HepG2 (cell line): ENCODE results near the gene RAMP1. TPM values are rescaled to one million over a fixed set of nuclear protein-coding genes. Genes with fewer than 3 reads are reported as not detected.

ENCODE experiments used
- ATAC-seq: fragments of 200-7000 bp; cut with Tn5 transposase; 3 replicates; pipeline ENCODE4 v1.9.1; 2020; ENCODE audit warnings: mild to moderate bottlenecking, moderate library complexity
- BruUV-seq: library from RNA; stranded (reverse); fragments of 400-500 nt; replicated peaks from 2 replicates; lab custom pipeline; 2021; lab: Mats Ljungman, UMichigan
- CTCF ChIA-PET: fragments of 300-600 bp; formaldehyde crosslinking; extraction: SDS; loops from one replicate; lab custom pipeline; 2021; ENCODE audit warnings: low total read pairs, inconsistent platforms, low intra/inter-chr PET ratio; lab: Yijun Ruan, JAX
- POLR2A ChIA-PET: fragments of 350-600 bp; sonication (Branson Sonifier 250); formaldehyde crosslinking; loops from one replicate; lab custom pipeline; 2020; ENCODE audit warnings: antibody characterized with exemption, inconsistent platforms; lab: Yijun Ruan, JAX
- DNase-seq: peaks from one replicate; pipeline ENCODE4 v3.0.0-alpha.2; 2015; ENCODE audit warnings: low spot score
- FAIRE-seq: peaks from 3 replicates; lab custom pipeline; 2011; peaks lifted over from hg19 to GRCh38; lab: Jason Lieb, UNC
- H2AFZ ChIP-seq: one replicate; pipeline ENCODE4 v1.6.1; 2011; ENCODE audit warnings: low read length, inconsistent platforms
- H3K27ac ChIP-seq: fragments of 300-600 bp; 3 replicates; pipeline ENCODE4 v1.8.0; 2011; ENCODE audit warnings: mixed run types, mild to moderate bottlenecking, mixed read lengths, low read length, inconsistent platforms; ENCODE audit not compliant: insufficient read depth; ENCODE audit errors: extremely low read length
- H3K27me3 ChIP-seq, 2 experiments: fragments of 200-600 bp in 1 of 2; 2 replicates in 1 of 2; 3 replicates in 1 of 2; pipeline versions ENCODE4 v1.6.0 to v1.8.0; 2011; ENCODE audit warnings: low read length in 2 of 2, mild to moderate bottlenecking in 2 of 2, moderate library complexity in 2 of 2, inconsistent platforms in 1 of 2; ENCODE audit not compliant: insufficient read depth in 2 of 2, control insufficient read depth in 1 of 2
- H3K36me3 ChIP-seq, 2 experiments: fragments of 200-600 bp in 1 of 2; replicated peaks in 1 of 2; 2 replicates in 1 of 2; 3 replicates in 1 of 2; pipeline versions ENCODE4 v1.5.1 to v1.8.0; 2011; ENCODE audit warnings: low read length in 2 of 2, inconsistent platforms in 1 of 2; ENCODE audit not compliant: insufficient read depth in 2 of 2, control insufficient read depth in 1 of 2
- H3K4me1 ChIP-seq: 2 replicates; pipeline ENCODE4 v1.5.1; 2012; ENCODE audit warnings: low read length, inconsistent platforms; ENCODE audit not compliant: insufficient read depth
- H3K4me2 ChIP-seq: 2 replicates; pipeline ENCODE4 v1.6.0; 2011; ENCODE audit warnings: low read depth, low read length, inconsistent platforms
- H3K4me3 ChIP-seq, 3 experiments: fragments of 200-600 bp in 1 of 3; sonication (generic), shearing (Covaris generic) in 1 of 3; replicated peaks in 1 of 3; 2 replicates each; pipeline ENCODE4 v1.5.1; 2011 to 2016; ENCODE audit warnings: low read length in 3 of 3, inconsistent platforms in 2 of 3, low read depth in 2 of 3, mild to moderate bottlenecking in 2 of 3, control low read depth in 1 of 3, mixed read lengths in 1 of 3; ENCODE audit not compliant: insufficient read depth in 1 of 3
- H3K79me2 ChIP-seq: one replicate; pipeline ENCODE4 v1.6.1; 2011; ENCODE audit warnings: low read length, inconsistent platforms; ENCODE audit not compliant: insufficient read depth
- H3K9ac ChIP-seq: 2 replicates; pipeline ENCODE4 v1.6.0; 2011; ENCODE audit warnings: mild to moderate bottlenecking, low read depth, low read length, inconsistent platforms; ENCODE audit not compliant: insufficient read depth
- H3K9me3 ChIP-seq: 2 replicates; pipeline ENCODE4 v1.5.1; 2012; ENCODE audit warnings: mild to moderate bottlenecking, low read length
- H4K20me1 ChIP-seq: 2 replicates; pipeline ENCODE4 v1.6.0; 2011; ENCODE audit warnings: inconsistent platforms, mild to moderate bottlenecking, low read length, moderate library complexity; ENCODE audit not compliant: insufficient read depth
- ETS1 ChIP-seq: sonication (generic); formaldehyde crosslinking; IDR thresholded peaks from 2 replicates; pipeline ENCODE4 v1.4.0; 2020; ENCODE audit warnings: missing genetic modification reagents
- EZH2 ChIP-seq: conservative IDR thresholded peaks from 2 replicates; pipeline ENCODE4 v1.6.1; 2012; ENCODE audit warnings: mild to moderate bottlenecking, low read depth, low read length, moderate library complexity
- HNRNPL ChIP-seq: fragments of 200-400 bp; formaldehyde crosslinking; IDR thresholded peaks from 2 replicates; pipeline ENCODE4 v1.6.1; 2017; ENCODE audit warnings: mild to moderate bottlenecking, low read depth, low read length
- KDM5B ChIP-seq: sonication (generic); formaldehyde crosslinking; IDR thresholded peaks from 2 replicates; pipeline ENCODE4 v1.4.0; 2020; ENCODE audit warnings: missing genetic modification reagents, mild to moderate bottlenecking, borderline replicate concordance
- NFKBIZ ChIP-seq: IDR thresholded peaks from 2 replicates; pipeline ENCODE4 v1.6.1; 2018; ENCODE audit warnings: missing genetic modification reagents, missing compliant biosample characterization
- TGIF2 ChIP-seq: IDR thresholded peaks from 2 replicates; pipeline ENCODE4 v1.6.1; 2016; ENCODE audit warnings: control low read depth, missing compliant biosample characterization
- ZNF263 ChIP-seq: sonication (generic); formaldehyde crosslinking; IDR thresholded peaks from 2 replicates; pipeline ENCODE4 v1.4.0; 2020; ENCODE audit warnings: missing genetic modification reagents
- ZNF326 ChIP-seq: sonication (generic); formaldehyde crosslinking; IDR thresholded peaks from 2 replicates; pipeline ENCODE4 v1.4.0; 2020; ENCODE audit warnings: missing genetic modification reagents, borderline replicate concordance
- ZNF605 ChIP-seq: sonication (generic); formaldehyde crosslinking; IDR thresholded peaks from 2 replicates; pipeline ENCODE4 v1.8.0; 2022; ENCODE audit warnings: mild to moderate bottlenecking, missing genetic modification reagents
- WGBS: methylation state at CpG from one replicate; pipeline ENCODE4 v1.1.6; 2017; ENCODE audit warnings: low lambda C conversion rate; 5-methylcytosine and 5-hydroxymethylcytosine counted together
- in situ Hi-C: cut with HindIII; loops from 2 replicates; pipeline ENCODE4 v1.10.0; 2017; ENCODE audit warnings: low pct_unique_long_range_greater_than_20kb; ENCODE audit not compliant: extremely low pct_ligation_motif_present
- intact Hi-C: fragments of 100-400 bp; cut with micrococcal nuclease; formaldehyde crosslinking; loops from one replicate; pipeline ENCODE4 v1.10.0; 2022; ENCODE audit not compliant: unreplicated experiment
- polyA plus RNA-seq, 8 experiments: library from polyadenylated mRNA; depleted of rRNA in 3 of 8; stranded (reverse) in 7 of 8; unstranded in 1 of 8; fragments of >200 nt; fragmentation: Illumina TruSeq in 4 of 8; extraction: Trizol in 4 of 8; gene quantifications; 2 replicates each; pipeline versions ENCODE4 v1.2.1 to v1.2.3, GENCODE V29; 2011 to 2016; ENCODE audit warnings: low read depth in 4 of 8, missing spikeins in 1 of 8, mixed read lengths in 1 of 8; ENCODE audit not compliant: insufficient read depth in 1 of 8
- total RNA-seq, 5 experiments: library from RNA; depleted of rRNA; stranded (reverse); fragments of >200 nt; fragmentation: Illumina TruSeq; extraction: Trizol; gene quantifications; 2 replicates each; pipeline ENCODE4 v1.2.3, GENCODE V29; 2016; ENCODE audit warnings: low read depth in 1 of 5
- TF ChIP-seq, protein P1 (sequence below): sonication (generic); formaldehyde crosslinking; IDR thresholded peaks from 2 replicates; pipeline ENCODE4 v1.8.0; 2022; ENCODE audit warnings: mild to moderate bottlenecking, missing genetic modification reagents, borderline replicate concordance
- TF ChIP-seq, protein P2 (sequence below): sonication (generic); formaldehyde crosslinking; IDR thresholded peaks from 2 replicates; pipeline ENCODE4 v1.5.0; 2020; ENCODE audit warnings: mild to moderate bottlenecking, missing genetic modification reagents

Gene RAMP1
- total and polyA plus RNA-seq, 2 of the 13 experiments (the other 11 are each of a cell fraction or from before 2014, with no cell fraction given): 0.29 to 0.61 TPM

- no peaks in the 10 kb centered on the region for H3K9me3 ChIP-seq
- no peak overlapping the region for H3K9ac ChIP-seq
- in situ Hi-C loops (loop anchor here (5.0 to 10.0 kb wide), 2 partner anchors 248 to 406 kb away; no protein-coding TSS in a partner anchor), intact Hi-C loops (loop anchor here (5.0 kb wide), 1 partner anchor 278 kb away; the partner anchor contains the start of gene KLHL30)
- DNase-seq (no peak), FAIRE-seq (no peak), ATAC-seq (no peak)
- WGBS: 67% methylated on average over 12 of the region's 15 CpGs
- peak overlapping the region; percentile 73 for H3K4me2 ChIP-seq
- peak overlapping the region in 1 of 3 experiments; percentile 61; a peak in 1 of 6 replicates for H3K4me3 ChIP-seq
- no peaks in the 10 kb centered on the region for H4K20me1 ChIP-seq
- H3K79me2 ChIP-seq: no peaks in the 10 kb centered on the region
- no peak overlapping the region for H2AFZ ChIP-seq
- H3K27me3 ChIP-seq: peaks cover 9 to 87% of the 10 kb centered on the region in 2 experiments; a peak in 4 of 5 replicates
- peaks cover 31% of the 10 kb centered on the region for H3K4me1 ChIP-seq
- H3K27ac ChIP-seq: no peak overlapping the region
- ChIA-PET POLR2A (interaction anchor here (1.1 kb wide), 2 partner anchors 380 to 405 kb away, joined by 4 read pairs; partner anchors contain the start of gene HES6), CTCF (interaction anchor here (0.8 to 2.2 kb wide), 4 partner anchors 65 to 397 kb away, joined by 4 to 8 read pairs (median 6); no protein-coding TSS in a partner anchor)
- no peaks in the 10 kb centered on the region for H3K36me3 ChIP-seq
- BruUV-seq: no TSS peak
- TF ChIP-seq EZH2 (peak; percentile 20; the same call in 1 of the 2 replicates), ZNF326 (CRISPR knock-in tag) (no peak)
Observed at GRCh38 chr2:237859082-237859433, 365 bp upstream of the RAMP1 start.

DNA sequence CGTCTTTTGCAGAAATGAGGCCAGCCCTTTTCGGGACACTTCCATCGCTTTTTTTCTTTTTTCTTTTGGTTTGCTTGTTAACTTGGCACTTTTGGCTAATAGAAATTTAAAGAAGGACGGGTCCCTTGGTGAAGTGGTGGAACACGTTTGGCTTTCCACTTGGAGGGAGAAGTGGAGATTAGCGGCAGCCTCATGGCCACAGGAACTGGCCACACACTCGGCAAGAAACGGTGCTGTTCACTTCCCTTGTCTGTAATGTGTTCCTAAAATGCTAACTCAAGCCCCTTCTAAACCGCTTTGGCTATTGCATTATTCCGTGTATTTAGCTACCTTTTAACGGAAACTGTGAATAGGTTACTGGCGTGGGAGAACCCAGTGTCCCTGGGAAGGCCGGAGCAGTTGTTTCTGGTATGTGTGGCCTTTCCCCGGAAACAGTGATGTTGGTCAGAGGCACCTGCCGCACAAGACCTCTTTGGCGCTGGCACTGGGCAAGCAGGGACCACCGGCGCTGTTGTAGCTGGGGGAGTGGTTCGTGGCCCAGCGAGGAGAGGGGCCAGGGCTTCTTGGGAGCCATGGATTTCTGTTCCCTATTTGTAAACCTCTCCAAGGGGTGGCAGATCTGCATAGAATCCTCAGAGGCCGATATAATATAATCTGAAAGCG lies 981 bp downstream of the RAMP1 start:
- H3K27me3 ChIP-seq: peaks cover 14 to 86% of the 10 kb centered on the region in 2 experiments; a peak in 4 of 5 replicates
- H2AFZ ChIP-seq: no peak overlapping the region
- no peaks in the 10 kb centered on the region for H3K9me3 ChIP-seq
- in situ Hi-C loops (no loop called here), intact Hi-C loops (no loop called here)
- no TSS peak for BruUV-seq
- no peak overlapping the region for H3K27ac ChIP-seq
- H3K36me3 ChIP-seq: no peaks in the 10 kb centered on the region
- CTCF ChIA-PET: no interaction called here
- no peak for FAIRE-seq
- H3K79me2 ChIP-seq: no peaks in the 10 kb centered on the region
- H3K9ac ChIP-seq: no peak overlapping the region
- peak overlapping the region; percentile 73 for H3K4me2 ChIP-seq
- H4K20me1 ChIP-seq: no peaks in the 10 kb centered on the region
- POLR2A ChIA-PET: interaction anchor here (1.8 kb wide), 1 partner anchor 200 kb away, joined by 8 read pairs; the partner anchor contains the start of gene SCLY
- H3K4me1 ChIP-seq: peaks cover 41% of the 10 kb centered on the region
- H3K4me3 ChIP-seq: peak overlapping the region; percentile 21 to 61 (median 29)
- peak; percentile 29 for ATAC-seq
- no peak for DNase-seq
- WGBS: 8% methylated on average over 22 of the region's 22 CpGs
- TF ChIP-seq ETS1 (CRISPR knock-in tag) (no peak), ZNF605 (CRISPR knock-in tag) (no peak), ZNF263 (CRISPR knock-in tag) (0 out of 2 replicates have a peak, but pooled peaks have one; percentile 9), EZH2 (peak; percentile 99), KDM5B (peak; percentile 27; the same call in 1 of the 2 replicates), TGIF2 (no peak), HNRNPL (0 out of 2 replicates have a peak, but pooled peaks have one; percentile 7), NFKBIZ (no peak)
- TF ChIP-seq, protein P1, sequence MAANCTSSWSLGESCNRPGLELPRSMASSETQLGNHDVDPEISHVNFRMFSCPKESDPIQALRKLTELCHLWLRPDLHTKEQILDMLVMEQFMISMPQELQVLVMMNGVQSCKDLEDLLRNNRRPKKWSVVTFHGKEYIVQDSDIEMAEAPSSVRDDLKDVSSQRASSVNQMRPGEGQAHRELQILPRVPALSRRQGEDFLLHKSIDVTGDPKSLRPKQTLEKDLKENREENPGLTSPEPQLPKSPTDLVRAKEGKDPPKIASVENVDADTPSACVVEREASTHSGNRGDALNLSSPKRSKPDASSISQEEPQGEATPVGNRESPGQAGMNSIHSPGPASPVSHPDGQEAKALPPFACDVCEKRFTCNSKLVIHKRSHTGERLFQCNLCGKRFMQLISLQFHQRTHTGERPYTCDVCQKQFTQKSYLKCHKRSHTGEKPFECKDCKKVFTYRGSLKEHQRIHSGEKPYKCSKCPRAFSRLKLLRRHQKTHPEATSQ (CRISPR knock-in tag): no peak
- TF ChIP-seq, protein P2, sequence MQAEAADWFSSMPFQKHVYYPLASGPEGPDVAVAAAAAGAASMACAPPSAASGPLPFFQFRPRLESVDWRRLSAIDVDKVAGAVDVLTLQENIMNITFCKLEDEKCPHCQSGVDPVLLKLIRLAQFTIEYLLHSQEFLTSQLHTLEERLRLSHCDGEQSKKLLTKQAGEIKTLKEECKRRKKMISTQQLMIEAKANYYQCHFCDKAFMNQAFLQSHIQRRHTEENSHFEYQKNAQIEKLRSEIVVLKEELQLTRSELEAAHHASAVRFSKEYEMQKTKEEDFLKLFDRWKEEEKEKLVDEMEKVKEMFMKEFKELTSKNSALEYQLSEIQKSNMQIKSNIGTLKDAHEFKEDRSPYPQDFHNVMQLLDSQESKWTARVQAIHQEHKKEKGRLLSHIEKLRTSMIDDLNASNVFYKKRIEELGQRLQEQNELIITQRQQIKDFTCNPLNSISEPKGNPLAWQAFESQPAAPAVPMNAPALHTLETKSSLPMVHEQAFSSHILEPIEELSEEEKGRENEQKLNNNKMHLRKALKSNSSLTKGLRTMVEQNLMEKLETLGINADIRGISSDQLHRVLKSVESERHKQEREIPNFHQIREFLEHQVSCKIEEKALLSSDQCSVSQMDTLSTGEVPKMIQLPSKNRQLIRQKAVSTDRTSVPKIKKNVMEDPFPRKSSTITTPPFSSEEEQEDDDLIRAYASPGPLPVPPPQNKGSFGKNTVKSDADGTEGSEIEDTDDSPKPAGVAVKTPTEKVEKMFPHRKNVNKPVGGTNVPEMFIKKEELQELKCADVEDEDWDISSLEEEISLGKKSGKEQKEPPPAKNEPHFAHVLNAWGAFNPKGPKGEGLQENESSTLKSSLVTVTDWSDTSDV: no peak
